Measurements from ENCODE around the gene CNST. TPM values are rescaled to one million over a fixed set of nuclear protein-coding genes. Genes with fewer than 3 reads are reported as not detected.

The CNST gene
- total RNA-seq, 6 experiments from 2014 or later: 9.8 to 21.7 (median 14.6) TPM

DNA sequence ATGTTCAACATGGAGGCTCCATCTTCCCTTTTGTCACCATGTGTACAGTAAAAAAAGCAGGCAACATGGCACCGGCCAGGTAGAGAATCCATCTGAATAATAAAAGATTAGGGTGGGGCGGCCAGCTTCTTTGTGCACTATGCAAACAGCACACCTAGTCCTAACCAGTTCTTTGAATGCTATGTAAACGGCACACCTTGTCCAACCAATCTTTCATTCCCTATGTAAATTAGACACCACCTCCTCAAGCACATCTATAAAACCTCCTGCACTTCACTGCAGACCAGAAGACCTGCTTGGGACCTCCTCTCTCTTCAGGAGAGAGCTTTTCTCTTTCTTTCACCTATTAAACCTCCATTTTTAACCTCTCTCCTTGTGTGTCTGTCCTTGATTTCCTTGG is 28.4 kb upstream of the CNST start:
- TF ChIP-seq POLR2A (IDR thresholded peaks at IDR 0.05): no peak
- TF ChIP-seq, protein P1, sequence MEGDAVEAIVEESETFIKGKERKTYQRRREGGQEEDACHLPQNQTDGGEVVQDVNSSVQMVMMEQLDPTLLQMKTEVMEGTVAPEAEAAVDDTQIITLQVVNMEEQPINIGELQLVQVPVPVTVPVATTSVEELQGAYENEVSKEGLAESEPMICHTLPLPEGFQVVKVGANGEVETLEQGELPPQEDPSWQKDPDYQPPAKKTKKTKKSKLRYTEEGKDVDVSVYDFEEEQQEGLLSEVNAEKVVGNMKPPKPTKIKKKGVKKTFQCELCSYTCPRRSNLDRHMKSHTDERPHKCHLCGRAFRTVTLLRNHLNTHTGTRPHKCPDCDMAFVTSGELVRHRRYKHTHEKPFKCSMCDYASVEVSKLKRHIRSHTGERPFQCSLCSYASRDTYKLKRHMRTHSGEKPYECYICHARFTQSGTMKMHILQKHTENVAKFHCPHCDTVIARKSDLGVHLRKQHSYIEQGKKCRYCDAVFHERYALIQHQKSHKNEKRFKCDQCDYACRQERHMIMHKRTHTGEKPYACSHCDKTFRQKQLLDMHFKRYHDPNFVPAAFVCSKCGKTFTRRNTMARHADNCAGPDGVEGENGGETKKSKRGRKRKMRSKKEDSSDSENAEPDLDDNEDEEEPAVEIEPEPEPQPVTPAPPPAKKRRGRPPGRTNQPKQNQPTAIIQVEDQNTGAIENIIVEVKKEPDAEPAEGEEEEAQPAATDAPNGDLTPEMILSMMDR (IDR thresholded peaks at IDR 0.05): no peak
- Histone ChIP-seq H3K36me3 (peaks cover 0 to 28% (median 9%) of the 10 kb centered on the region in 4 donors), H3K27ac (no peak overlapping the region), H3K9me3 (no peaks in the 10 kb centered on the region), H3K4me3 (no peak overlapping the region), H3K27me3 (no peaks in the 10 kb centered on the region), H3K4me1 (no peaks in the 10 kb centered on the region)
- intact Hi-C loops (cut with DNase I): no loop called here
- 71% methylated on average over 2 of the region's 3 CpGs for WGBS (ENCODE audit: insufficient coverage, low coverage, low lambda C conversion rate, missing lambda C conversion rate)
- no peak for ATAC-seq
- DNase-seq: no peak

DNA sequence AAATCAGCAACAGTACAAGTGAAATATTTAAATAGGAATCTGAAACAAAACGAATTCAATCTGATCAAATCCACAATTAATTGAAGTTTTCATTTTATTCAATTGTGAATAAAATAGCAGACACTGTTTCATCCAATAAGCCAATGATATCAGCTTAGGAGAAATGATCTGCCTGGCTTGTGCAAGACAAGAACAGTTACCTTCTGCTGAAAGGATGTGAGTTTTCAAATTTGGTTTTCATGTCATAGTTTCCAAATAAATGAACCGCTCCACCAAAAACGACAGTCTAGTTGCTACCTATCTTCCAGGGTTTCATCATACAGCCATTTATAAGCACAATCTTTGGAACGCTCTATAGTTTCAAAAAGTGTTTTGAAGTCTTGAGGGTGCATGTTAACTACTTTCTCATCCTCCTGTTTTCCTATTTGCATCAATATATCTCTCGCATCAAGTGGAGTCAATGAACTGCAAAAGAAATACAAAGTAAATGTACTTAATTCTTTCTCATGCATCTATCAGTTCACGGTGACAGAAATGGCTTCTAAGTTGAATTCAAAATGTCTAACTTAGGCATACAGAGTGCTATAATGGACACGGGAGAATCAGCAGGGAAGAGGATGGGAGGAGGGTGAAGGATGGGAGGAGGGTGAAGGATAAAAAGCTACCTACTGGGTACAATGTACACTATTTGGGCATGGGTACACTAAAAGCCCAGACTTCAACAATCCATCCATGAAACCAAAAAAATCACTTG is 25.3 kb upstream of the CNST start:
- H3K4me3 ChIP-seq: no peak overlapping the region
- no peaks in the 10 kb centered on the region for H3K9me3 ChIP-seq
- WGBS (ENCODE audit: insufficient coverage, low coverage, low lambda C conversion rate, missing lambda C conversion rate): 85% methylated on average over 7 of the region's 7 CpGs
- H3K4me1 ChIP-seq: no peaks in the 10 kb centered on the region
- H3K36me3 ChIP-seq: peaks cover 0 to 53% (median 22%) of the 10 kb centered on the region in 4 donors
- no peak for TF ChIP-seq POLR2A (IDR thresholded peaks at IDR 0.05)
- DNase-seq: no peak
- H3K27me3 ChIP-seq: no peaks in the 10 kb centered on the region
- H3K27ac ChIP-seq: no peak overlapping the region
- no peak for ATAC-seq
- intact Hi-C loops (cut with DNase I): no loop called here

DNA sequence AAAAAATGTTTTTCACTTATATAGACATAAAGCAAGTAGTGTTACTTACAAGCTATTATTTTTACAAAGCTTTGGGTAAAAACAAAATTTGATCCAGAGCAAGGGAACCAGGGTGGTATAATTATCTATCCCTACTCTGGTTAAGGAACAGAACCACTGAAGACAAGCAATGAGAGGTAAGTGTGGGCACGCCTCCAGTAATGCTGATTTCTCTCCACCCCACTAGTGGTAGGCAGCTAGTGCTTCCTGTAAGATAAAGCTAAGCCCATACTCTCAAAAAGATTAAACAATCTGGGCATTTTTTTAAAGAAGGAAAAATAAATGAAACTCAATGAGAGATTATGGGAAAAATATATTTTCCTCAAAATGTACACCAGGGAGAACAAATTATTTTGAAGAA is 22.3 kb upstream of the CNST start:
- peaks cover 0 to 6% (median 0%) of the 10 kb centered on the region in 4 donors for H3K4me1 ChIP-seq
- intact Hi-C loops (cut with DNase I): no loop called here
- TF ChIP-seq, protein P1 (IDR thresholded peaks at IDR 0.05): no peak
- no peak for TF ChIP-seq POLR2A (IDR thresholded peaks at IDR 0.05)
- no peak overlapping the region for H3K4me3 ChIP-seq
- no peak for DNase-seq
- H3K9me3 ChIP-seq: no peaks in the 10 kb centered on the region
- no peak for ATAC-seq
- H3K27ac ChIP-seq: no peak overlapping the region
- peaks cover 0 to 59% (median 22%) of the 10 kb centered on the region in 4 donors for H3K36me3 ChIP-seq
- H3K27me3 ChIP-seq: no peaks in the 10 kb centered on the region
- whole genome bisulfite sequencing (ENCODE audit: insufficient coverage, low coverage, low lambda C conversion rate, missing lambda C conversion rate): 100% methylated on average over 1 of the region's 1 CpG

DNA sequence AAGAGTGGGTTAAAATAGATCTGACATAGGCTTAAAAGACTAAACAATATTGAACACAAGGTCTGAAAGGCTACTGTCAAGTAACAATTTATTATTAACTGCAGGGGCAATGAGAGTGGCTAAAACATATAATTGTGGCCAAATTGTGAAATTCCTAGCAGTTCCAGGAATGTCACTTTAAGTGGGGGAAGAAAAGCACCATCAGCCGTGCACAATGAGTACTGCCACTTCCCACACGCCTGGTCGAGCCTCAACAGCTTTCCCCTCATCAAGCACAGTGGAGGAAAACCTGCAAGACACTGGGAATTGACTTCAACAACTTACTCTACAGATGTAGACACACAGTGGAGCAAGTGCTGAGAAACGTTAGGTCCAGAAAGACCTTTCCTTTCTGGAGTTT is 16.6 kb upstream of the CNST start:
- peaks cover 0 to 43% (median 2%) of the 10 kb centered on the region in 4 donors for H3K4me1 ChIP-seq
- H3K27me3 ChIP-seq: no peaks in the 10 kb centered on the region
- H3K36me3 ChIP-seq: peaks cover 0 to 20% (median 7%) of the 10 kb centered on the region in 4 donors
- ATAC-seq (peak in 3 of 4 donors; percentile 74 to 75 (median 75)), DNase-seq (no peak)
- peak overlapping the region in 1 of 3 donors; percentile 64 for H3K27ac ChIP-seq
- H3K4me3 ChIP-seq: peak overlapping the region in 1 of 3 donors; percentile 10
- no peaks in the 10 kb centered on the region for H3K9me3 ChIP-seq
- intact Hi-C loops (cut with DNase I): no loop called here
- TF ChIP-seq, protein P1 (IDR thresholded peaks at IDR 0.05): no peak
- TF ChIP-seq POLR2A (IDR thresholded peaks at IDR 0.05): no peak
- 27% methylated on average over 4 of the region's 4 CpGs for WGBS (ENCODE audit: insufficient coverage, low coverage, low lambda C conversion rate, missing lambda C conversion rate)

DNA sequence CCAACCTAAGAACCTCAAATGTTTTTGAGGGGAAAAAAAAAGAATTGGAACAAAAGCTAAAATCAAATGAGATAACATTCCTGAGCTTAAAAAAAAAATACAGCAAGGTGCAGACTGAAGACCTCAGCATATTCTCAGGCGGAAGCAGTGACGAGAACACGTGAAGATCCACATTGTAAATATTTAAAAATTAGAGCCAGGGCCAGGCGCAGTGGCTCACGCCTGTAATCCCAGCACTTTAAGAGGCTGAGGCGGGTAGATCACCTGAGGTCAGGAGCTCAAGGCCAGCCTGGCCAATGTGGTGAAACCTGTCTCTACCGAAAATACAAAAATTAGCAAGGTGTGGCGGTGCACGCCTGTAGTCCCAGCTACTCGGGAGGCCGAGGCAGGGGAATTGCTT is 15.9 kb upstream of the CNST start:
- TF ChIP-seq, protein P1 (IDR thresholded peaks at IDR 0.05): no peak
- TF ChIP-seq POLR2A (IDR thresholded peaks at IDR 0.05): no peak
- WGBS (ENCODE audit: insufficient coverage, low coverage, low lambda C conversion rate, missing lambda C conversion rate): 27% methylated on average over 10 of the region's 11 CpGs

More for the DNA sequence above, 15.9 kb upstream of the CNST start:
- H3K4me3 ChIP-seq: peak overlapping the region in 1 of 3 donors; percentile 10
- peaks cover 0 to 43% (median 2%) of the 10 kb centered on the region in 4 donors for H3K4me1 ChIP-seq
- no peaks in the 10 kb centered on the region for H3K27me3 ChIP-seq
- DNase-seq (no peak), ATAC-seq (peak in 3 of 4 donors; percentile 57 to 63 (median 58))
- H3K27ac ChIP-seq: peak overlapping the region in 1 of 3 donors; percentile 64
- intact Hi-C loops (cut with DNase I): no loop called here
- no peaks in the 10 kb centered on the region for H3K9me3 ChIP-seq
- peaks cover 0 to 20% (median 9%) of the 10 kb centered on the region in 4 donors for H3K36me3 ChIP-seq
